IPS DF 4.7 (cell line): ENCODE results near the gene BCAS1.
"Not testable (repeated sequence)": the region's sequence is repeated elsewhere in the genome, so short reads cannot be mapped to it uniquely, and the experiment has no call there.

ENCODE experiments used
- DNase-seq: peaks from one replicate; pipeline ENCODE4 v3.0.0-alpha.2; 2013; ENCODE audit warnings: low spot score; ENCODE audit errors: extremely low read depth

BCAS1 gene

GRCh38 chr20:53945478-53945877 is 124.9 kb downstream of the BCAS1 start:
- no peak for DNase-seq

- DNase-seq, result no peak
These were observed 125.6 kb downstream of the BCAS1 start for GRCh38 chr20:53944796-53945195.

DNA sequence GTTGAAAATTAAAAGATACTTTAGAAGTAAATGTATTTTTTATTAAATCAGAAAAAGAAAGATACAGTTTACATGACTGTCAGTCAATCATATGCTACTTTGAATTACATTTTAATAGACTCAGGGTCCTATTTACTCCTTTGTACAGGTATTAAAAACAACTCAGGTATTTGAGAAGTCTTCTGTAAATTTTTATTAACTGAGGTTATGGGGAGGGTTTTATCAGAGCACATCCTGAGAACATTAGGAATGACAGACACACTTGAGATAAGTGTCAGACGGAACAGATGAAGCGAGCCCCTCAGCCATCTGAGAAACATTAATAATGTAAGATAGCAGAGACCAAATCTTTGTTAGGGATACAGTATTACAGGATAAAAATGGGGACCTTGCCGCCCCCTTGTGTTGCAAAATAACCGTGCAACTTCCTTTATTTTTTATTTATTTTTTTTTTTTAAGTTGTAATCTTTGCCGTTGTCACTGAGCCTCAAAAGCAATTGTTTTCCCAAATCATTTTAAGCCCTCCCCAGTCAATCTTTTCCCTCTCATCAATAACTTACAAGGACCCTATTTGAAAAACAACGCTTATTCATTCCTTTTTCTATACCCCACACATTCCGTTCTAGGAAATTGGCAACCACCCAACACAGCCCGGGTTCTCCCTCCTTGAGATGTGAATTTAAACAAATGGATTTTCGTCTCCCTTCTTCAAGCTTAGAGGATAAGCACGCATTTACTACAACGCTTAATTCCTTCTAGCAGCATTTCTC is 126.7 kb downstream of the BCAS1 start:
- DNase-seq, result no peak

- no peak for DNase-seq
These were observed 127.4 kb downstream of the BCAS1 start for GRCh38 chr20:53942973-53943372.

- no peak for DNase-seq
These were observed 128.0 kb downstream of the BCAS1 start for GRCh38 chr20:53942472-53942816.

- no peak for DNase-seq
These were observed 128.5 kb downstream of the BCAS1 start for GRCh38 chr20:53941680-53942471.

- no peak for DNase-seq
These were observed 129.4 kb downstream of the BCAS1 start for GRCh38 chr20:53940907-53941545.

GRCh38 chr20:53940360-53940702 is 130.1 kb downstream of the BCAS1 start:
- no peak for DNase-seq

DNA sequence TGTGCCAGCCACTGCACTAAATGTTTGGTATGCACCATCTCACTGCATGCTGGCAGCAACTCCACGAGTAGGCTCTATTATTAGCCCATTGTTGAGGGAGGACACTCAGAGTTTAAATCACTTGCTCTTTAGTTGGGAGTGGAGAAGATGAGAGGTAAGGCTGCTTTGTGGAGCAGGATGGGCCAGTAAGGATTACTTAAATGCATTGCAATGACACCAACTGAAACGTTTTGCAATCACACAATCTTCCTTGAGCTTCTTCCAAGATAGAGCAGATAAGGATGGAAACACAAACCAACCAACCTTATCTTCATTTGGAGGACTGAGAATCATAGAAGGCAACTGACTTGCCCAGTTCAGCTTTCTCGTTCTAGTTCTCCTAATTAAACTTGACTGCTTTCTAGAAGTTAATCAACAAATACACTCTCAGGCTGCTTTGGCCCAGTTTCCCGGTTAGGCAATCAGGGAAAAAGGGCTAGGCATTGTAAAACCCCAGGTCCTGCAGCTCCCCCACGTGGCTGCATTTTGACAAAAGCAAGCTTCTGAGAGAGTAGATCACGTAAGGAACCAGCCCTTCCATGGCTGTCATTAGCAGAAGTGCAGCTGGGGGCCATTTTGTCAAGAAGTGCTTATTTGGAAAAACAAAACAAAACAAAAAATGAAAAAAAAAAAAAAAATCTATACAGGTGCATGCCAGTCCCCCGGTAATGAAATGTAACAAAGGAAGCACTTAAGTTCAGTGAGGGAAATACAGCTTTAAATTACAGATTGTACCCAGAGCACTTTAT is 130.6 kb downstream of the BCAS1 start:
- peak; percentile 89 for DNase-seq

- DNase-seq, result no peak
These were observed 131.2 kb downstream of the BCAS1 start for GRCh38 chr20:53939190-53939571.

DNA sequence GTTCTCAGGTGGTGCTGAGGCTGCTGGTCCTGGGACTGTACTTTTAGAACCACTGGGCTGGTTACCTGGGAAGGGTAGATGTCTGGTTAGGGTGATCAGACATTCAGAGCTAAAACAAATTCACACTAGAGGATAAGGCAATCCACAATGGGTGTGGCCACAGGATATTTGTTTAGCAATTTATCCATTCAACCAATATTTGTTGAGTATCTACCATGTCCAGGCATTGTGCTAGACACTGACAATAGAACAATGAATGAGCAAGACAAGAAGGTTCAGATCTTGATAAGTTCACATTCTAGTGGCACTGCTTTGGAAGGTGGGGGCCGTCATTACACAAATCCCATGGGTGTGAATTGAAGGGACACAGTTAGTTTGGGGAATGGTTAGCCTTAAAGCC is 131.7 kb downstream of the BCAS1 start:
- DNase-seq, result no peak

GRCh38 chr20:53937929-53938367 is 132.4 kb downstream of the BCAS1 start:
- no peak for DNase-seq

GRCh38 chr20:53937339-53937741 is 133.1 kb downstream of the BCAS1 start:
- no peak for DNase-seq

DNA sequence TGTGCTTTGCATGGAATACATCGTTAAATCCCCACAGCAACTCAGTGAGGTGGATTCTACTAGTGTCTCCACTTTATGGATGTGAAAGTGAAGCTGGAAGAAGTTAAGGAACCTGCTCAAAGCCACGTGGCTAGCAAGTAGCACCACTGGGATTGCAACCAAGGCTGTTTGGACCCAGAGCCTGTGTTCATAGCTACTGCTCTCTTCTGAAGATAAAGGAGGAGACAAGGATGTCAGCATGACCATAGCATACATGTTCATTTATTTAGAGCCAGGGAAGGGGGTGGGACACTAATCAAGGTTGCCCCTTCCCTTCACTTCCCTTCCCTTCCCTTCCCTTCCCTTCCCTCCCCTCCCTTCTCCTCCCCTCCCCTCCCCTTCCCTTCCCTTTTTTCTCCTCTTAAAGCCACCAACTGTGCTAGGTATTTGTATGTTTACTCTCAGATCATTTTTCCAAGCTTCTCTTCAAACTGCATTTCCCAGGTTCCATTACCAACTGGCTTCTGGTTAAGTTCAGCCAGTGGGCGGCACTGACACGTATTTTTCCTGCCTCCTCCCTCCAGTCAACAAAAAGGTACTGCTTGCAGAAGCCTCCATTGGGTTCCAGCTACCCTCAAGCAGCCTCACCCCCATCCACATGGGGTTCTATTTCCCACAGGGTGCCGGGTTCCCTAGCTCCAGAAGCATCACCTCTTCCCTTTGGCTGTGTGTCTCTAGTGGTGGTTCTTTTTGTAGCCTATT is 134.9 kb downstream of the BCAS1 start:
- DNase-seq, result no peak

- DNase-seq, result no peak
These were observed 135.7 kb downstream of the BCAS1 start for GRCh38 chr20:53934421-53935343.

GRCh38 chr20:53933232-53933846 is 137.1 kb downstream of the BCAS1 start:
- DNase-seq, result no peak

DNA sequence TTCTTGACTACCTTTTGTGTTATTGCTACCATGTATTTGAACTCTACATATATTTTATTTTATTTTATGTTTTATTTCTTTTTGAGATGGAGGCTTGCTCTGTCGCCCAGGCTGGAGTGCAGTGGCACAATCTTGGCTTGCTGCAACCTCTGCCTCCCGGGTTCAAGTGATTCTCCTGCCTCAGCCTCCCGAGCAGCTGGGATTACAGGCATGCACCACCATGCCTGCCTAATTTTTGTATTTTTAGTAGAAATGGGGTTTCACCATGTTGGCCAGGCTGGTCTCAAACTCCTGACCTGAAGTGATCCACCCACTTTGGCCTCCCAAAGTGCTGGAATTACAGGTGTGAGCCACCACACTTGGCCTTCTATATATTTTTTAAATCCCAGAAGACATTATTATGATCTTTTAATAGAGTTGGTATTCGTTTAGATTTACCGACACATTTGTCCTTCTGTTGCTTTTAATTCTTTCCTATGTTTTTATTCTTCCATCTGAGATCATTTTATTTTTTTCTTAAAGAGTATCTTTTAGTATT is 137.7 kb downstream of the BCAS1 start:
- not testable (repeated sequence) for DNase-seq

DNA sequence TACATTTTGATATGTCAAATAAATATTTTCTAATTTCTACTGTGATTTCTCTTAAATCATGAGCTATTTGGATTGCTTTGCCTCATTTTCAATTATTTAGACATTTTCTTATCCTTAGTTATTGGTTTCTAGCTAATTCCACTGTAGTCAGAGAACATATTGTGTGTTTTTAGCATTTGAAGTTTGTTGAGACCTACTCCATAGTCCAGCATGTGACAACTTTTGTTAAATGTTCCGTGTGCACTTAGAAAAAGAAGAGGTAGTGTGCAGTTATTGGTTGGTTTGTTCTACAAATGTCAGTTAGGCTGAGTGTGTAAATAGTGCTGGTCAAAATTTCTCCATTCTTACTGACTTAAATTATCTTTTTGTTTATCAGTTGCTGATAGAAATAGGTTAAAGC is 138.8 kb downstream of the BCAS1 start:
- no peak for DNase-seq
